DND-41 (cell line): ENCODE measurements around the gene BTRC.

ENCODE experiments used
- ATAC-seq: fragments of 200-7000 bp; cut with Tn5 transposase; 3 replicates; pipeline ENCODE4 v1.9.1; 2021; ENCODE audit warnings: low read depth; ENCODE audit not compliant: insufficient read depth
- DNase-seq: peaks from one replicate; pipeline ENCODE4 v3.0.0-alpha.2; 2020
- H2AFZ ChIP-seq: 2 replicates; pipeline ENCODE4 v1.6.0; 2012; ENCODE audit warnings: low read depth, low read length
- H3K27ac ChIP-seq: 2 replicates; pipeline ENCODE4 v1.5.1; 2012; ENCODE audit warnings: low read length, inconsistent platforms
- H3K27me3 ChIP-seq: fragments of 200-600 bp; sonication (generic); 2 replicates; pipeline ENCODE4 v1.6.0; 2012; ENCODE audit warnings: low read length, mild to moderate bottlenecking, inconsistent platforms; ENCODE audit not compliant: insufficient read depth, poor library complexity
- H3K36me3 ChIP-seq: 2 replicates; pipeline ENCODE4 v1.5.1; 2012; ENCODE audit warnings: low read length, inconsistent platforms; ENCODE audit not compliant: insufficient read depth
- H3K4me1 ChIP-seq: 2 replicates; pipeline ENCODE4 v1.5.1; 2012; ENCODE audit warnings: mild to moderate bottlenecking, low read length; ENCODE audit not compliant: insufficient read depth
- H3K4me2 ChIP-seq: 2 replicates; pipeline ENCODE4 v1.6.0; 2012; ENCODE audit warnings: mild to moderate bottlenecking, moderate library complexity, low read length, inconsistent platforms; ENCODE audit not compliant: insufficient read depth
- H3K4me3 ChIP-seq, 2 experiments: fragments of 200-600 bp in 1 of 2; shearing (Covaris generic) in 1 of 2; 2 replicates each; pipeline ENCODE4 v1.5.1; 2012 to 2016; ENCODE audit warnings: inconsistent platforms in 2 of 2, low read length in 2 of 2, mild to moderate bottlenecking in 2 of 2, low read depth in 1 of 2, moderate library complexity in 1 of 2
- H3K79me2 ChIP-seq: 2 replicates; pipeline ENCODE4 v1.6.0; 2012; ENCODE audit warnings: low read length, inconsistent platforms; ENCODE audit not compliant: insufficient read depth
- H3K9ac ChIP-seq: 2 replicates; pipeline ENCODE4 v1.6.0; 2012; ENCODE audit warnings: low read depth, mild to moderate bottlenecking, inconsistent platforms, low read length, moderate library complexity
- H3K9me3 ChIP-seq: 2 replicates; pipeline ENCODE4 v1.5.1; 2012; ENCODE audit warnings: low read length, moderate library complexity, mild to moderate bottlenecking, inconsistent platforms; ENCODE audit not compliant: insufficient read depth, severe bottlenecking
- H4K20me1 ChIP-seq: 2 replicates; pipeline ENCODE4 v1.6.0; 2012; ENCODE audit warnings: low read length; ENCODE audit not compliant: insufficient read depth
- CTCF ChIP-seq: IDR thresholded peaks from 2 replicates; pipeline ENCODE4 v1.5.1; 2012; ENCODE audit warnings: borderline replicate concordance, low read length, moderate library complexity, mild to moderate bottlenecking; ENCODE audit not compliant: poor library complexity, severe bottlenecking; ENCODE audit errors: extremely low read depth
- EZH2 ChIP-seq: IDR thresholded peaks from 3 replicates; pipeline ENCODE4 v1.6.1; 2012; ENCODE audit warnings: borderline replicate concordance, low read depth, mild to moderate bottlenecking, moderate library complexity, low read length, inconsistent platforms; ENCODE audit not compliant: severe bottlenecking

The BTRC gene

GRCh38 chr10:101565936-101566332 lies 212.0 kb downstream of the BTRC start:
- no peak overlapping the region for H3K4me3 ChIP-seq
- no peaks in the 10 kb centered on the region for H3K79me2 ChIP-seq
- ATAC-seq (no peak), DNase-seq (no peak)
- peaks cover 16% of the 10 kb centered on the region for H3K4me1 ChIP-seq
- H3K4me2 ChIP-seq = no peak overlapping the region
- TF ChIP-seq EZH2 (no peak), CTCF (no peak)
- no peak overlapping the region for H3K27ac ChIP-seq
- no peaks in the 10 kb centered on the region for H3K9me3 ChIP-seq
- no peak overlapping the region for H3K9ac ChIP-seq
- H3K27me3 ChIP-seq = no peaks in the 10 kb centered on the region
- H3K36me3 ChIP-seq = no peaks in the 10 kb centered on the region
- no peaks in the 10 kb centered on the region for H4K20me1 ChIP-seq
- no peak overlapping the region for H2AFZ ChIP-seq

DNA sequence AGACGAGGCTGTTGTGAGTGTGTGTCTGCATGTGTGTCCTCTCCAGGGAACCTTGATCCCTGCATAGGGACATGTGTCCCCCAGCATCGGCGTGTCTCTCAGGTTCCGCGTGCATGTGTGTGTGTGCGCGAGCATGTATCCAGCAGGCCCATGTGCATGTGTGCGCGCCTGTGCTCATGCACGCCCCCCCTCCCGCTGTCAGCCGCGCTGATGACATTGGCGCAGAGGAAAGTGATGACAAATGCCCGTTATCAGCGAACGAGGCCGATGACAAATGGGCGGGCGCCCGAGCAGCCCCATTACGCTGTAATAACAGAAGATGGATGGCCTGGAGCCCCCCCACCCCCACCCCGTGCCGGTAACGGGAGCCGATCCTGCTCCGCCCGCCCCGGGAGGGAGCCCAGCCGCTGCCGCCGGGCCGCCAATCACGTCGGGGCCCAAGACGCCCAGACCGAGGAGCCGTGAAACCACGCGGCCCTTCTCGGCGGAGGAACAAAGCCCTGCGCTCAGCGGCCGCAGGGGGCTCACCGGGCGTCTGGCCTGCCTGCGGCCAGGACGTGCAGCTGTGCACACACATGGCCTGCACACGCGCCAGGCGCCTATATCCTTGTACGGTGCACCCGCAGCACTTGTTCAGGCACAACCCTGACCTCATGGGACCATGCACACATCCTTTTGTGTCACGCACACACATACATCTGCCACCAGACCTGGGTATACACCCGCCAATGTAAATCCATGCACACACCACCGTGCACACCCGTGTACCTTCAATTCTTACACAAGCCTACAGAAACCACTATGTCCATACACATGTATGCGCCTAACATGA lies 212.6 kb downstream of the BTRC start:
- ATAC-seq (no peak), DNase-seq (no peak)
- TF ChIP-seq CTCF (no peak), EZH2 (no peak)
- Histone ChIP-seq H3K4me2 (no peak overlapping the region), H3K79me2 (no peaks in the 10 kb centered on the region), H3K27me3 (no peaks in the 10 kb centered on the region), H2AFZ (no peak overlapping the region), H3K9ac (no peak overlapping the region), H3K9me3 (no peaks in the 10 kb centered on the region), H3K27ac (no peak overlapping the region), H3K4me3 (no peak overlapping the region), H3K4me1 (peaks cover 16% of the 10 kb centered on the region), H4K20me1 (no peaks in the 10 kb centered on the region), H3K36me3 (no peaks in the 10 kb centered on the region)

DNA sequence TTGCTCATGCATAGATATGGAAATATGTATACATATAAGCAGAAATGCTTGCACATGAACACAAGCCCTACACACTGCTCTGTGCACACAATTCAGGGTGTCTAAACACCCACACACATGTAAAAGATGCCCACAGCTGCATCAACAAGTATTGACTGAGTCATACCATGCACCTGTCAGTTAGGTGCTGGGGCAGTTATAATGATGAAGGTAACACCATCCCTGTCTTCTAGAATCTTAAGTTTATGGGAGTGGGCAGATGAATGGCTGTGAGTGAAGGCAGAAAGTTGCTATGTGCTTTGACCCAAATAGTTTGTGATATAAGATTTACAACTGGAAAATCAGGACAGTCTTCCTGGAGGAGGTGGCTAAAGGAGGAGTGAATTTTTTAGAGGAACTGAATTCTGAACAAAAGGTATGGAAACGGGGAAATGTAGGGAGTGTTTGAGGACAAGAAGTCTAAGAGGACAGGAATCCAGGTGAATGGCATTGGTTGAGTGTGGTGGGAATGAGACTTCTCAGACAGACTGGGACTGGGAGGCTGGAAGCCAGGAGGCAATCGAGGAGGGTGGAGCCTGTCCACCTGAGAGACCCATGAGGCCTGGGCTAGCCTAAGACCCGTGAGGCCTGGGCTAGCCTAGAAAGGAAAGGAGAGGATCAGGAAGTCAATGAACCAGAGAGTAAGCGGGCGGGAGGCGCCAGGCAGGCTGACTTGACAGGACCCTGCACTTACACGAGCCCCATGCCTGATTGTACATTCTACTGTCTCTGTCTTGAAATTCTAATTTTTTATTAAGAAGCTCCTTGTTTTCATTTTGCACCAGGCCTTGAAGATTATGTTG lies 213.4 kb downstream of the BTRC start:
- no peak for DNase-seq
- Histone ChIP-seq H3K4me1 (peaks cover 16% of the 10 kb centered on the region), H3K9me3 (no peaks in the 10 kb centered on the region), H3K4me3 (no peak overlapping the region), H3K9ac (no peak overlapping the region), H3K36me3 (no peaks in the 10 kb centered on the region), H3K27ac (no peak overlapping the region), H3K4me2 (no peak overlapping the region), H4K20me1 (no peaks in the 10 kb centered on the region), H2AFZ (no peak overlapping the region), H3K79me2 (no peaks in the 10 kb centered on the region), H3K27me3 (no peaks in the 10 kb centered on the region)
- no peak for ATAC-seq
- no peak for TF ChIP-seq EZH2
- no peak for TF ChIP-seq CTCF
